Thoracic aorta (tissue), 2 donors: ENCODE data around the gene MYH7. TPM values are rescaled to one million over a fixed set of nuclear protein-coding genes. Genes with fewer than 3 reads are reported as not detected.

ENCODE experiments used
- ATAC-seq: fragments of 150-250 bp; one replicate; pipeline ENCODE4 v1.8.0; 2017; ENCODE audit warnings: low read depth; ENCODE audit not compliant: insufficient number of reproducible peaks, low FRiP score
- DNase-seq: peaks from one replicate; pipeline ENCODE4 v3.0.0-alpha.2; 2020; ENCODE audit warnings: low spot score
- H3K27ac ChIP-seq, 2 donors: fragments of 200-600 bp; sonication (generic); 1 replicate in 1 of 2; 2 replicates in 1 of 2; pipeline ENCODE4 v1.5.1; 2016; ENCODE audit warnings: mild to moderate bottlenecking in 2 of 2, moderate library complexity in 2 of 2
- H3K27me3 ChIP-seq: fragments of 200-600 bp; sonication (generic); replicated peaks from 2 replicates; pipeline ENCODE4 v1.6.0; 2016; ENCODE audit warnings: mild to moderate bottlenecking; ENCODE audit not compliant: insufficient read depth
- H3K36me3 ChIP-seq: fragments of 200-600 bp; sonication (generic); one replicate; pipeline ENCODE4 v1.5.1; 2016
- H3K4me1 ChIP-seq, 2 donors: fragments of 200-600 bp; sonication (generic); 1 replicate in 1 of 2; 2 replicates in 1 of 2; pipeline versions ENCODE4 v1.5.1 to v1.6.0; 2016; ENCODE audit warnings: low read depth in 2 of 2, mild to moderate bottlenecking in 1 of 2; ENCODE audit not compliant: control insufficient read depth in 1 of 2
- H3K4me3 ChIP-seq: fragments of 200-600 bp; sonication (generic); 2 replicates; pipeline ENCODE4 v1.5.1; 2016; ENCODE audit warnings: mild to moderate bottlenecking
- H3K9me3 ChIP-seq: fragments of 200-600 bp; sonication (generic); 2 replicates; pipeline ENCODE4 v1.5.1; 2016
- CTCF ChIP-seq: fragments of 200-600 bp; sonication (generic); IDR thresholded peaks from one replicate; pipeline ENCODE4 v1.5.1; 2019; ENCODE audit warnings: antibody characterized with exemption
- total RNA-seq, 2 donors: library from RNA; depleted of rRNA; stranded (reverse); fragments of >200 nt; gene quantifications; one replicate each; pipeline versions ENCODE4 v1.1.0 to v1.2.3, GENCODE V29; 2016

The MYH7 gene
- total RNA-seq = under 1 TPM in 1 of 2 donors, not detected in 1; 0.81 TPM

GRCh38 chr14:23435543-23436326 is at the start of gene MYH7:
MYH7 (minus strand) TSS chr14:23435660; CDS start chr14:23433732, 1,928 bp downstream.
- DNase-seq (no peak), ATAC-seq (no peak)
- H3K36me3 ChIP-seq = no peaks in the 10 kb centered on the region
- H3K9me3 ChIP-seq = no peaks in the 10 kb centered on the region
- H3K4me1 ChIP-seq = no peaks in the 10 kb centered on the region
- no peak for TF ChIP-seq CTCF
- no peaks in the 10 kb centered on the region for H3K27me3 ChIP-seq
- no peak within 1 kb of the TSS for H3K27ac ChIP-seq
- H3K4me3 ChIP-seq = no peak within 1 kb of the TSS

- Histone ChIP-seq H3K27ac (no peak overlapping the region), H3K27me3 (no peaks in the 10 kb centered on the region), H3K4me1 (no peaks in the 10 kb centered on the region), H3K4me3 (no peak overlapping the region), H3K36me3 (no peaks in the 10 kb centered on the region), H3K9me3 (no peaks in the 10 kb centered on the region)
- DNase-seq (no peak), ATAC-seq (no peak)
- no peak for TF ChIP-seq CTCF
Observed at GRCh38 chr14:23483236-23483854, 47.9 kb upstream of the MYH7 start.

- TF ChIP-seq CTCF = no peak
- Histone ChIP-seq H3K4me3 (no peak overlapping the region), H3K36me3 (peaks cover 3% of the 10 kb centered on the region), H3K27me3 (no peaks in the 10 kb centered on the region), H3K27ac (no peak overlapping the region), H3K4me1 (no peaks in the 10 kb centered on the region), H3K9me3 (no peaks in the 10 kb centered on the region)
- ATAC-seq = no peak
- DNase-seq = no peak
Observed at GRCh38 chr14:23482823-23483148, 47.3 kb upstream of the MYH7 start.

GRCh38 chr14:23481979-23482822 is 46.7 kb upstream of the MYH7 start:
- H3K4me1 ChIP-seq = no peaks in the 10 kb centered on the region
- H3K4me3 ChIP-seq = no peak overlapping the region
- no peaks in the 10 kb centered on the region for H3K27me3 ChIP-seq
- DNase-seq = no peak
- no peak for ATAC-seq
- H3K27ac ChIP-seq = no peak overlapping the region
- no peaks in the 10 kb centered on the region for H3K9me3 ChIP-seq
- no peak for TF ChIP-seq CTCF
- H3K36me3 ChIP-seq = peaks cover 8% of the 10 kb centered on the region
